ENCODE results near the gene WDR46.

DNA sequence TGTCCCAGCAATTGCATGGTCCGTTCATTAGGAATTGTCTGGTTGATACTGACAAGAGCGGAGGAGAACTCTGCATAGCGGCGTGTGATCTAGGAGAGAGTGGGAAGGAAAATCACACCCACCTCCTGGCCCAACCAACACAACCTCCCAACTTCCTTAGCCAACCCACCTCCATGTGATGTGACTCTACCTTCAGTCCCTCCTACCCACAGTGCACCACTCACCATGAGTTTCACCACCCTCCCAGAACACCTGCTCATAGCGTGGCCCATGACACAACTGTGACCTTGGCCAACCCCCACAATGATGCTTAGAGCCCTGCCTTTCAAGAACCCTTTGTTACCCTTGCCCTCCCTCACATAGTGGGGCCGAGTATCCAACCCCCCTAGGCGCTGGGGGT, 25.0 kb downstream of the WDR46 start:
- no peak for TF ChIP-seq CTCF (IDR thresholded peaks at IDR 0.05; ENCODE audit: low read depth, low read length)
- TF ChIP-seq POLR2A (IDR thresholded peaks at IDR 0.05; ENCODE audit: extremely low read depth, insufficient read length) = no peak

Data from NB4 (cell line).